Lower leg skin (tissue), 3 donors: Measurements from ENCODE around the gene BACE2.

Experiments used
- POLR2A ChIP-seq, 2 donors: fragments of 450-650 bp; IDR thresholded peaks; one replicate each; pipeline ENCODE4 v1.6.1; 2016 to 2017; ENCODE audit warnings: antibody characterized with exemption in 2 of 2, mild to moderate bottlenecking in 1 of 2, moderate library complexity in 1 of 2
- TF ChIP-seq, protein P1 (sequence below), 3 donors: fragments of 450-650 bp; IDR thresholded peaks; one replicate each; pipeline ENCODE4 v1.5.1; 2016; ENCODE audit warnings: antibody characterized with exemption in 3 of 3, mild to moderate bottlenecking in 3 of 3, moderate library complexity in 2 of 3

DNA sequence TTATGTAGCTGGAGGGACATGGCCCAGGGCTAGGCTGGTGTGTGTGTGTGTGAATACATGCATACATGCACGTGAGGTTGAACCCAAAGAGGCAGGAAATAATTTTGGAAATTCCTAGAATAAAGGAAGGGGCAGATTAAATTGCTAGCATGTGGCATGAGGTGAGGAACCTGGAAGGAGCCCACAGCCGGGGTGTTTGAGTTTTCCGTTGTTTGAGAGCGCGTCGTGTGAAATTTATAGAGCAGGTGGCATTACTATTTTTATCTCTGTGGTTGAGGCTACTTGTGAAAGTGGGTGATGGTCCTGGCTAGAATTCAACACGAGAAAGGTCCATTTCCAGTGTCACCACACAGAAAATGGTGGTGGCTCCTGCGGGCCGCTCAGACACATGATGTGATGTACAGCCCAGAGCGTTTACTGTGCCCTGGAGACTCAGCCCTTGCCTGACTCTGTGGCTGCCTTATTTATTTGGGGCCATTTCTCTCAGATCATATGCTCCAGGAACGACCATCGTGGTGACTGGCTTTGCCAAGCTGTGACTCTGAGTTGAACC is 48.0 kb downstream of the BACE2 start:
- TF ChIP-seq, protein P1, sequence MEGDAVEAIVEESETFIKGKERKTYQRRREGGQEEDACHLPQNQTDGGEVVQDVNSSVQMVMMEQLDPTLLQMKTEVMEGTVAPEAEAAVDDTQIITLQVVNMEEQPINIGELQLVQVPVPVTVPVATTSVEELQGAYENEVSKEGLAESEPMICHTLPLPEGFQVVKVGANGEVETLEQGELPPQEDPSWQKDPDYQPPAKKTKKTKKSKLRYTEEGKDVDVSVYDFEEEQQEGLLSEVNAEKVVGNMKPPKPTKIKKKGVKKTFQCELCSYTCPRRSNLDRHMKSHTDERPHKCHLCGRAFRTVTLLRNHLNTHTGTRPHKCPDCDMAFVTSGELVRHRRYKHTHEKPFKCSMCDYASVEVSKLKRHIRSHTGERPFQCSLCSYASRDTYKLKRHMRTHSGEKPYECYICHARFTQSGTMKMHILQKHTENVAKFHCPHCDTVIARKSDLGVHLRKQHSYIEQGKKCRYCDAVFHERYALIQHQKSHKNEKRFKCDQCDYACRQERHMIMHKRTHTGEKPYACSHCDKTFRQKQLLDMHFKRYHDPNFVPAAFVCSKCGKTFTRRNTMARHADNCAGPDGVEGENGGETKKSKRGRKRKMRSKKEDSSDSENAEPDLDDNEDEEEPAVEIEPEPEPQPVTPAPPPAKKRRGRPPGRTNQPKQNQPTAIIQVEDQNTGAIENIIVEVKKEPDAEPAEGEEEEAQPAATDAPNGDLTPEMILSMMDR (IDR thresholded peaks at IDR 0.05): no peak
- no peak for TF ChIP-seq POLR2A (IDR thresholded peaks at IDR 0.05)
